B cell (primary cell): Measurements from ENCODE around the gene C3orf70. TPM values are rescaled to one million over a fixed set of nuclear protein-coding genes. Genes with fewer than 3 reads are reported as not detected.

Experiments used
- ATAC-seq: fragments of 200-7000 bp; cut with Tn5 transposase; one replicate; pipeline ENCODE4 v1.10.0; 2021; ENCODE audit warnings: low read depth, mild to moderate bottlenecking, moderate number of reproducible peaks, moderate library complexity
- CTCF ChIA-PET: fragments of 350-600 bp; sonication (Branson Sonifier 250); formaldehyde crosslinking; loops from one replicate; lab custom pipeline; 2021; ENCODE audit warnings: antibody characterized with exemption, inconsistent platforms; lab: Charles Lee
- POLR2A ChIA-PET: fragments of 350-600 bp; sonication (Branson Sonifier 250); formaldehyde crosslinking; loops from one replicate; lab custom pipeline; 2021; ENCODE audit warnings: antibody characterized with exemption; lab: Charles Lee
- DNase-seq: peaks from one replicate; pipeline ENCODE4 v3.0.0; 2013
- H2AFZ ChIP-seq: 2 replicates; pipeline ENCODE4 v1.6.1; 2012; ENCODE audit warnings: mild to moderate bottlenecking, low read depth, low read length; ENCODE audit not compliant: insufficient read depth, poor library complexity, severe bottlenecking
- H3K27ac ChIP-seq, 2 donors: 1 replicate in 1 of 2; 2 replicates in 1 of 2; pipeline ENCODE4 v1.5.1; 2012 to 2013; ENCODE audit warnings: low read length in 2 of 2, mild to moderate bottlenecking in 2 of 2, moderate library complexity in 1 of 2
- H3K27me3 ChIP-seq, 4 experiments: fragments of 200-600 bp in 1 of 4; sonication (generic) in 1 of 4; replicated peaks in 1 of 4; 1 replicate in 2 of 4; 2 replicates in 2 of 4; pipeline versions ENCODE4 v1.6.1 to v1.7.0; 2013 to 2016; ENCODE audit warnings: low read length in 3 of 4, mild to moderate bottlenecking in 2 of 4, mixed read lengths in 1 of 4, moderate library complexity in 1 of 4; ENCODE audit not compliant: insufficient read depth in 4 of 4, control insufficient read depth in 3 of 4; ENCODE audit errors: control extremely low read depth in 1 of 4
- H3K36me3 ChIP-seq, 2 experiments: replicated peaks in 1 of 2; 1 replicate in 1 of 2; 2 replicates in 1 of 2; pipeline versions ENCODE4 v1.6.1 to v1.7.1; 2013; ENCODE audit warnings: low read length in 1 of 2; ENCODE audit not compliant: insufficient read depth in 2 of 2, control insufficient read depth in 1 of 2; ENCODE audit errors: control extremely low read depth in 1 of 2, extremely low read depth in 1 of 2
- H3K4me1 ChIP-seq, 2 donors: fragments of 200-600 bp in 1 of 2; sonication (generic) in 1 of 2; 1 replicate in 1 of 2; 2 replicates in 1 of 2; pipeline versions ENCODE4 v1.5.1 to v1.6.1; 2013 to 2017; ENCODE audit warnings: low read length in 2 of 2; ENCODE audit not compliant: control insufficient read depth in 2 of 2, insufficient read depth in 2 of 2
- H3K4me2 ChIP-seq: replicated peaks from 2 replicates; pipeline ENCODE3; 2012; ENCODE audit warnings: mild to moderate bottlenecking, low read depth, low read length; ENCODE audit not compliant: poor library complexity, severe bottlenecking
- H3K4me3 ChIP-seq, 5 experiments: fragments of 200-600 bp in 1 of 5; sonication (generic) in 1 of 5; 1 replicate in 3 of 5; 2 replicates in 2 of 5; pipeline versions ENCODE4 v1.5.1 to v1.7.0; 2011 to 2016; ENCODE audit warnings: low read length in 4 of 5, mild to moderate bottlenecking in 4 of 5, low read depth in 2 of 5, control low read depth in 1 of 5, moderate library complexity in 1 of 5; ENCODE audit not compliant: insufficient read depth in 1 of 5; ENCODE audit errors: control extremely low read depth in 1 of 5, extremely low read depth in 1 of 5
- H3K79me2 ChIP-seq: fragments of 200-600 bp; sonication (generic); one replicate; pipeline ENCODE4 v1.6.0; 2016; ENCODE audit warnings: low read length; ENCODE audit not compliant: control insufficient read depth, insufficient read depth
- H3K9ac ChIP-seq: fragments of 200-600 bp; sonication (generic); 2 replicates; pipeline ENCODE4 v1.6.1; 2017; ENCODE audit warnings: mild to moderate bottlenecking, low read length, moderate library complexity
- H3K9me3 ChIP-seq, 3 donors: one replicate each; pipeline versions ENCODE4 v1.6.1 to v1.7.1; 2013; ENCODE audit warnings: low read length in 2 of 3; ENCODE audit not compliant: control insufficient read depth in 2 of 3, insufficient read depth in 1 of 3; ENCODE audit errors: control extremely low read depth in 1 of 3
- H4K20me1 ChIP-seq: 2 replicates; pipeline ENCODE4 v1.6.0; 2012; ENCODE audit warnings: mild to moderate bottlenecking, low read length; ENCODE audit not compliant: insufficient read depth, control insufficient read depth, poor library complexity, severe bottlenecking
- H3K27ac Mint-ChIP-seq: one replicate; pipeline ENCODE4 v1.8.0; 2021; ENCODE audit warnings: mixed read lengths
- H3K27me3 Mint-ChIP-seq: one replicate; pipeline ENCODE4 v1.8.0; 2021; ENCODE audit warnings: mixed read lengths
- H3K4me1 Mint-ChIP-seq: one replicate; pipeline ENCODE4 v1.8.0; 2021; ENCODE audit warnings: mixed read lengths
- H3K4me3 Mint-ChIP-seq: one replicate; pipeline ENCODE4 v1.8.0; 2021; ENCODE audit warnings: mixed read lengths
- H3K9me3 Mint-ChIP-seq: one replicate; pipeline ENCODE4 v1.8.0; 2022; ENCODE audit warnings: mixed read lengths; ENCODE audit not compliant: insufficient read depth
- EZH2 ChIP-seq: IDR thresholded peaks from 2 replicates; pipeline ENCODE4 v1.6.1; 2012; ENCODE audit warnings: borderline replicate concordance, low read depth, mild to moderate bottlenecking, moderate library complexity, low read length; ENCODE audit not compliant: insufficient read depth, poor library complexity, severe bottlenecking
- WGBS: methylation state at CpG from one replicate; pipeline ENCODE4 v1.1.5; 2013; ENCODE audit warnings: missing lambda C conversion rate; ENCODE audit not compliant: insufficient coverage; 5-methylcytosine and 5-hydroxymethylcytosine counted together
- intact Hi-C: fragments of 100-400 bp; cut with micrococcal nuclease; formaldehyde crosslinking; loops from one replicate; pipeline ENCODE4 v1.10.0; 2022
- polyA plus RNA-seq: library from polyadenylated mRNA; depleted of rRNA; stranded (reverse); fragments of >200 nt; gene quantifications from 2 replicates; pipeline ENCODE4 v1.2.3, GENCODE V29; 2012
- total RNA-seq, 2 donors: library from RNA; stranded (reverse); fragments of 120-200 nt in 1 of 2; gene quantifications; 1 replicate in 1 of 2; 2 replicates in 1 of 2; pipeline versions ENCODE4 v1.2.3 to v1.2.4, GENCODE V29; 2013 to 2022
- TF ChIP-seq, protein P1 (sequence below): fragments of 200-600 bp; IDR thresholded peaks from one replicate; pipeline ENCODE4 v1.8.0; 2022; ENCODE audit warnings: antibody characterized with exemption, mild to moderate bottlenecking

C3orf70 gene
- total and polyA plus RNA-seq, 2 donors (not counting 1 experiment from before 2014, with no cell fraction given) = not detected

DNA sequence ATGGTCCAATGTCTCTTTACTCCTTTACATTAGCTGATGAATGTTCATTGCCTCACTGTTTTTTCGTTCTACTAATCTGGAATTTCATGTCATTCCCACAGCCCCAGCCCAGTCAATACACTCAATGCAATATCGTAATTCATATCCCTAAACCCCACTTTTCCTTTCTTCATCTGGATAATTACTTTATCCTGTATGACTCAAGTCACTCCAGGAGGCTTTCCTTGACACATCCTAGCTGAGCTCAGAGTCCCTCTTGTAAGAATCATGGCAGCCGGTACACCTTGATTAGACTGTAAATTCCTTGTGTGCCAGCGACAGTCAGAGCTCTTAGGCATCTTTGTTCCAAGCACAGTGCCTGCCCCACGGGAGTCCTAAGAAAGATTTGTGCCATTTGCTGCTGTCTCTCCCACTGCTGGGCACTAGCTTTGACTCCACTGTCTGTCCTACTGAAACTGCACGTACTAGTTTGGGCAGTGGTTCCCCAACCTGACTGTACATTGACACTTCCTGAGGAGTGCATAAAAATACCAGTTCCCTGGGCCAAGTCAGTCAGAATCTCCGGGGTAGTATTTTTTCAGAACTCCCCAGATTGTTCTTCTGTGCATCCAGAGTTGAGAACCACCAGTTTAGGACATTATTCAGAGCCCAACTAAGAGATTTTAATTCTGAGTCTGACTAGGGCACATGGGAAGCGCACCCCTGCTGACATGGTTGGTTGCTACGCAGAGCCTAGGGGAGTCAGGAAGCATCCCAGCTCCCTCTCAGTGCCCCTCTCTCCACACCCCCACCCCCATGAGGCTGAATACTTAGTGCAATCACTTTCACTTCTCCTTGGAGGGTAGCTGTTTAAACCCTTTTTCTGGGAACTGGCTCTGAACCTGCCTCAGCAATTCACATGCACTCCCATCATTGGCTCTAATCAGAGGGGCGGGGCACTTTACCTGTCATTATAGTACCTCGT is 19.5 kb upstream of the C3orf70 start:
- Histone ChIP-seq H3K36me3 (no peaks in the 10 kb centered on the region), H3K27ac (no peak overlapping the region), H3K4me1 (peaks cover 8 to 10% of the 10 kb centered on the region in 2 donors), H2AFZ (no peak overlapping the region), H3K9ac (no peak overlapping the region), H3K9me3 (no peaks in the 10 kb centered on the region), H3K79me2 (no peaks in the 10 kb centered on the region), H3K4me3 (no peak overlapping the region), H4K20me1 (no peaks in the 10 kb centered on the region), H3K27me3 (peaks cover 0 to 2% (median 0%) of the 10 kb centered on the region in 4 experiments), H3K4me2 (no peak overlapping the region)
- TF ChIP-seq, protein P1, sequence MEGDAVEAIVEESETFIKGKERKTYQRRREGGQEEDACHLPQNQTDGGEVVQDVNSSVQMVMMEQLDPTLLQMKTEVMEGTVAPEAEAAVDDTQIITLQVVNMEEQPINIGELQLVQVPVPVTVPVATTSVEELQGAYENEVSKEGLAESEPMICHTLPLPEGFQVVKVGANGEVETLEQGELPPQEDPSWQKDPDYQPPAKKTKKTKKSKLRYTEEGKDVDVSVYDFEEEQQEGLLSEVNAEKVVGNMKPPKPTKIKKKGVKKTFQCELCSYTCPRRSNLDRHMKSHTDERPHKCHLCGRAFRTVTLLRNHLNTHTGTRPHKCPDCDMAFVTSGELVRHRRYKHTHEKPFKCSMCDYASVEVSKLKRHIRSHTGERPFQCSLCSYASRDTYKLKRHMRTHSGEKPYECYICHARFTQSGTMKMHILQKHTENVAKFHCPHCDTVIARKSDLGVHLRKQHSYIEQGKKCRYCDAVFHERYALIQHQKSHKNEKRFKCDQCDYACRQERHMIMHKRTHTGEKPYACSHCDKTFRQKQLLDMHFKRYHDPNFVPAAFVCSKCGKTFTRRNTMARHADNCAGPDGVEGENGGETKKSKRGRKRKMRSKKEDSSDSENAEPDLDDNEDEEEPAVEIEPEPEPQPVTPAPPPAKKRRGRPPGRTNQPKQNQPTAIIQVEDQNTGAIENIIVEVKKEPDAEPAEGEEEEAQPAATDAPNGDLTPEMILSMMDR = no peak
- TF ChIP-seq EZH2 = no peak
- Mint-ChIP-seq H3K27me3 (no peaks in the 10 kb centered on the region), H3K4me3 (no peak overlapping the region), H3K4me1 (peaks cover 13% of the 10 kb centered on the region), H3K27ac (no peak overlapping the region), H3K9me3 (no peaks in the 10 kb centered on the region)
- POLR2A ChIA-PET = no interaction called here
- intact Hi-C loops = loop anchor here (10.0 kb wide), 1 partner anchor 132 kb away; no protein-coding TSS in a partner anchor
- DNase-seq (no peak), ATAC-seq (no peak)
- WGBS = 93% methylated on average over 10 of the region's 11 CpGs
- CTCF ChIA-PET = no interaction called here
